ENCODE data around the gene RNF224.

RNF224 gene

DNA sequence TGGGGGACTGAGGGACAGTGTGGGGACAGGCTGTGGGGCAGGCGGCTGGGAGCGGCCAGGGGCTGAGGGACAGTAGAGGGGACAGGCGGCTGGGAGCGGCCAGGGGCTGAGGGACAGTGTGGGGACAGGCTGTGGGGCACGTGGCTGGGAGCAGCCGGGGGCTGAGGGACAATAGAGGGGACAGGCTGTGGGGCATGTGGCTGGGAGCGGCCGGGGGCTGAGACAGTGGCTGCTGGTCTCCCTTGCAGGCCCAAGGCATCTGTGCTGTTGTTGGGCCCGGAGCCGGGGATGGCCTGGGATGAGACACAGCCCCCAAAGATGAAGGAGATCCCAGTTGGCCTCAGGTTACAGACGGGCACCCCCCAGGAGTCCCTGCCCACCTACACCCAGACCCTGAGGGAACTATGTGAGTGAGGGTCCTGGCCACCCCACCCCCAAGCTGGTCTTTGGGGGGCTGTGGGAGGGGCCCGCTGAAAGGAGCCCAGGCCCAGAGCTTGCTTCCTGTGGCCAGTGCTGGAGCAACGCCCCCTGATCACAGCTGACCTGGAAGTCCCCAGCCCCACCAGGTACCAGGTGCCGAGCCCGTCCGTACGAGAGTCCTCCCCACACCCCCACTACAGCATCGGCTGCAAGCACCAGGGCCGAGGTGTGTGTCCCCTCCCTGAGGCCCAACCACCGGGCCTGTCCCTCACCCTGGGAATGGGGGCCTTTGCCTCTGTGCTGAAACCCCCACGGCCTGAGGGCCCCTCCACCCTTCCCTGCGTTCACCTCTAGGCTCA lies 24.4 kb downstream of the RNF224 start:
- Histone ChIP-seq H3K4ac (ENCODE audit: low read depth in 1 of 2, low read length in 2 of 2) (no peak overlapping the region), H2BK5ac (ENCODE audit: low read depth, low read length, poor library complexity, severe bottlenecking) (no peak overlapping the region), H2AK5ac (ENCODE audit: low read length, severe bottlenecking) (no peak overlapping the region), H3K23ac (ENCODE audit: low read length in 2 of 2) (no peak overlapping the region), H2BK15ac (ENCODE audit: low read depth, poor library complexity, severe bottlenecking) (peak overlapping the region; percentile 33), H3K18ac (ENCODE audit: low read depth in 1 of 2, low read length in 2 of 2) (no peak overlapping the region), H2BK120ac (ENCODE audit: low read depth, low read length) (no peak overlapping the region), H2BK12ac (ENCODE audit: low read length in 2 of 2) (peak overlapping the region in 1 of 2 experiments; percentile 11), H3K4me2 (ENCODE audit: low read length, poor library complexity, severe bottlenecking) (no peak overlapping the region), H3K79me1 (replicated peaks; ENCODE audit: low read length, poor library complexity, severe bottlenecking) (peaks cover 5% of the 10 kb centered on the region), H4K91ac (ENCODE audit: low read length) (no peak overlapping the region), H3K27ac (ENCODE audit: low read length, poor library complexity, severe bottlenecking) (no peak overlapping the region), H3K27me3 (ENCODE audit: control insufficient read depth in 1 of 2, insufficient read depth in 1 of 2, low read length in 2 of 2) (peaks cover 0 to 5% of the 10 kb centered on the region in 2 experiments), H3K4me1 (ENCODE audit: control insufficient read depth, insufficient read depth, low read depth, low read length) (peaks cover 36% of the 10 kb centered on the region), H3K36me3 (ENCODE audit: control insufficient read depth in 1 of 2, insufficient read depth in 2 of 2, low read depth in 1 of 2, low read length in 2 of 2) (peaks cover 0 to 11% of the 10 kb centered on the region in 2 experiments), H3K14ac (ENCODE audit: low read length in 2 of 2) (no peak overlapping the region), H3K9ac (ENCODE audit: low read length) (no peak overlapping the region), H3K9me3 (ENCODE audit: control insufficient read depth, low read length) (no peaks in the 10 kb centered on the region), H3K4me3 (ENCODE audit: insufficient read depth in 1 of 2, low read depth in 1 of 2, low read length in 2 of 2) (peak overlapping the region in 1 of 2 experiments; percentile 7), H4K8ac (ENCODE audit: low read length) (no peak overlapping the region), H2AFZ (ENCODE audit: low read depth, low read length) (no peak overlapping the region)
- DNase-seq: no peak
- WGBS: 93% methylated on average over 16 of the region's 22 CpGs

DNA sequence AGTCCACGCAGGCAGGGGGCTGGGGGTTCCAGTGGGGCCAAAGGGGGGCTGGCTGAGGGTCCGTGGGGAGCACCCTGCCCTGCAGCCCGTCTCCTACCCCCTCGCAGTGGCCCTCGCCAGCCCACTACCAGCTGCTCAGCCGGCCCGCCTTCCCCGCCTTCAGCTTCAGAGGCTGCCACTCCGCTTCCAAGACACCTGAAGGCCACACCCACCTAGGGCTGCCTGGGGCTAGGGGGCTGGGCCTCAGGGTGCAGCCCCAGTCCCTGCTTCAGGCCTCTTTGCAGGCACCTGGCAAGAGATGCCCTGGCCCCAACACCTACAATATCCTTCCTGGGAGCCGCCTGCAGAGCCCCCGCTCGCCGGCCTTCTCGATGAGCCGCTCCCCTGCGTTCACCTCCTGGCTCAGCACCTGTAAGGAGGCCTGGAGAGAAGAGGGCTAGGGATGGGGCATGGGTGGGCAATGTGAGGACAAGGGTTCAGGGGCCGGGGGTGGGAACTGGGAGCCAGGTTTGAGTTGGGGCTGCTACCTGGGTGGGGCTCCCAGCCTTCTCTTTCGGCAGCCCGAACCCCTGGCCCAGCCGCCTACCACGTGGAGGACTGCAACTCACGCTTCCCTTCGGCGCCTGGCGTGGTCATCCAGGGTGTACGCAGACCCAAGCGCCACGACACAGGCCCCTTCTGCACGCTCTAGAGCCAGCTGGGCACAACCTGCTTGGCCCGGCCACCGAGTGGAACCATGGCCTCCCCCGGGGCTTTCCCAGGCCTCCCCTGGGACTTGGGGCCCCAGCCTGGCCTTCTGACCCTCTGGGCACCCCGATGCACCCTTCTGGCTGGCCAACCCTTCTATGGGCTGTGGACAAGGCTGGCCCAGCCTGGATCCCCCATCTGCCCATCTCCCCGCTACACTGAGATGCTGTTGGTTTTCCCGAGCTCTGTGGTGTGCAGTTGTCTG lies 25.5 kb downstream of the RNF224 start:
- no peak overlapping the region for H2BK15ac ChIP-seq (ENCODE audit: low read depth, poor library complexity, severe bottlenecking)
- H3K4ac ChIP-seq (ENCODE audit: low read depth in 1 of 2, low read length in 2 of 2): no peak overlapping the region
- no peak overlapping the region for H3K23ac ChIP-seq (ENCODE audit: low read length in 2 of 2)
- H2AK5ac ChIP-seq (ENCODE audit: low read length, severe bottlenecking): no peak overlapping the region
- no peaks in the 10 kb centered on the region for H3K9me3 ChIP-seq (ENCODE audit: control insufficient read depth, low read length)
- no peak overlapping the region for H2BK120ac ChIP-seq (ENCODE audit: low read depth, low read length)
- no peak overlapping the region for H4K8ac ChIP-seq (ENCODE audit: low read length)
- no peak for DNase-seq
- no peak overlapping the region for H3K27ac ChIP-seq (ENCODE audit: low read length, poor library complexity, severe bottlenecking)
- no peak overlapping the region for H2AFZ ChIP-seq (ENCODE audit: low read depth, low read length)
- H3K4me1 ChIP-seq (ENCODE audit: control insufficient read depth, insufficient read depth, low read depth, low read length): peaks cover 34% of the 10 kb centered on the region
- H2BK12ac ChIP-seq (ENCODE audit: low read length in 2 of 2): no peak overlapping the region
- no peak overlapping the region for H3K18ac ChIP-seq (ENCODE audit: low read depth in 1 of 2, low read length in 2 of 2)
- no peak overlapping the region for H3K4me3 ChIP-seq (ENCODE audit: insufficient read depth in 1 of 2, low read depth in 1 of 2, low read length in 2 of 2)
- H3K36me3 ChIP-seq (ENCODE audit: control insufficient read depth in 1 of 2, insufficient read depth in 2 of 2, low read depth in 1 of 2, low read length in 2 of 2): peaks cover 0 to 16% of the 10 kb centered on the region in 2 experiments
- 90% methylated on average over 33 of the region's 35 CpGs for WGBS
- no peak overlapping the region for H3K4me2 ChIP-seq (ENCODE audit: low read length, poor library complexity, severe bottlenecking)
- no peak overlapping the region for H3K14ac ChIP-seq (ENCODE audit: low read length in 2 of 2)
- H3K9ac ChIP-seq (ENCODE audit: low read length): no peak overlapping the region
- no peak overlapping the region for H4K91ac ChIP-seq (ENCODE audit: low read length)
- no peak overlapping the region for H2BK5ac ChIP-seq (ENCODE audit: low read depth, low read length, poor library complexity, severe bottlenecking)
- H3K27me3 ChIP-seq (ENCODE audit: control insufficient read depth in 1 of 2, insufficient read depth in 1 of 2, low read length in 2 of 2): peaks cover 0 to 5% of the 10 kb centered on the region in 2 experiments
- H3K79me1 ChIP-seq (replicated peaks; ENCODE audit: low read length, poor library complexity, severe bottlenecking): peaks cover 9% of the 10 kb centered on the region

DNA sequence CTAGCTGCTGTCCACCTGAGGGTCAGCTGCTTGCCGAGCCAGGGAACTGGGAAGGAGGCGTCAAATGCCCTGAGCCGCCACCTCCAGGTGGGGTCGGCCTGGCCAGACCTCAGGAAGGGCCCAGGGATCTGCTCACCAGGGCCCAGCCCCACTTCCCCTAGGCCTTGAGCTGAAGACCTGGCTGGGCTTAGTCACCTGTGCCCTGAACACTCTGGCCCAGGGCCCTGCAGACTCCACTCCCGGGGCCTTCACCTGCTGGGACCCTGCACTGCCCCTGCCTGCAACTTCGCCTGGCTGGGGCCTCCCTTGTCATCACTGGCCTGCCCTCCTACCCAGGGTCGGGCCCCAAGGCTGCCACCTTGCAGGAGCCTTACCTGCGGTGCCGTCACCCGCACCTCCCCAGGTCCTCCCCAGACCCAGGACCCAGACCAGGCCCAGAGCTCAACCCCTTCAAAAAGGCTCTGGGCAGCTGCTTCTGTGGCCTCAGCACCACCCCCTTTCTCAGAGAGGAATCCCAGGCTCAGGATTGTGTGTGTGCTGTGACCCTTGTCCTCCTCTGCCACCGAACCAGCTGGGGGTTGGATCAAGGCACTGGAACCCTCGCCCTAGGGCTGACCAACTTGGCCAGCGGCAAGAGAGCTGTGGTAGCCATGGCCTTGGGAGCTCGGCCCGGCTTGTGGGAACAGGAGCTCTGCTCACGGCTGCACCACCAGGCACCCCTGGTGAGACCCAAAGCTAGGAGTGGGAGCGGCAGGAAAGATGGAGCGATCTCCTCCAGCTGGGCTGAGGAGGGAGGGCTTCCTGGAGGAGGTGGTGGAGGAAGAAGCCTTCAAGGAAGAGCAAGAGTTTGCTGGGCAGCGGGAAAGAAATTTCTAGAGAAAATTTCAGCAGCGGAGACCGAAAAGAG lies 26.7 kb downstream of the RNF224 start:
- H3K27me3 ChIP-seq (ENCODE audit: control insufficient read depth in 1 of 2, insufficient read depth in 1 of 2, low read length in 2 of 2): peaks cover 0 to 5% of the 10 kb centered on the region in 2 experiments
- H2AK5ac ChIP-seq (ENCODE audit: low read length, severe bottlenecking): no peak overlapping the region
- H2AFZ ChIP-seq (ENCODE audit: low read depth, low read length): no peak overlapping the region
- peak overlapping the region; percentile 54 to 93 for H3K4ac ChIP-seq (ENCODE audit: low read depth in 1 of 2, low read length in 2 of 2)
- H3K4me1 ChIP-seq (ENCODE audit: control insufficient read depth, insufficient read depth, low read depth, low read length): peaks cover 36% of the 10 kb centered on the region
- no peak overlapping the region for H2BK5ac ChIP-seq (ENCODE audit: low read depth, low read length, poor library complexity, severe bottlenecking)
- H3K18ac ChIP-seq (ENCODE audit: low read depth in 1 of 2, low read length in 2 of 2): peak overlapping the region; percentile 84 to 86
- no peak overlapping the region for H2BK15ac ChIP-seq (ENCODE audit: low read depth, poor library complexity, severe bottlenecking)
- peak overlapping the region; percentile 92 for H3K4me2 ChIP-seq (ENCODE audit: low read length, poor library complexity, severe bottlenecking)
- 69% methylated on average over 21 of the region's 21 CpGs for WGBS
- H3K14ac ChIP-seq (ENCODE audit: low read length in 2 of 2): no peak overlapping the region
- no peaks in the 10 kb centered on the region for H3K9me3 ChIP-seq (ENCODE audit: control insufficient read depth, low read length)
- H3K9ac ChIP-seq (ENCODE audit: low read length): peak overlapping the region; percentile 88
- no peak overlapping the region for H2BK12ac ChIP-seq (ENCODE audit: low read length in 2 of 2)
- no peak overlapping the region for H4K91ac ChIP-seq (ENCODE audit: low read length)
- H2BK120ac ChIP-seq (ENCODE audit: low read depth, low read length): peak overlapping the region; percentile 56
- peak overlapping the region; percentile 35 for H4K8ac ChIP-seq (ENCODE audit: low read length)
- peaks cover 8 to 26% of the 10 kb centered on the region in 2 experiments for H3K36me3 ChIP-seq (ENCODE audit: control insufficient read depth in 1 of 2, insufficient read depth in 2 of 2, low read depth in 1 of 2, low read length in 2 of 2)
- peaks cover 11% of the 10 kb centered on the region for H3K79me1 ChIP-seq (replicated peaks; ENCODE audit: low read length, poor library complexity, severe bottlenecking)
- H3K4me3 ChIP-seq (ENCODE audit: insufficient read depth in 1 of 2, low read depth in 1 of 2, low read length in 2 of 2): peak overlapping the region; percentile 88 to 93
- H3K23ac ChIP-seq (ENCODE audit: low read length in 2 of 2): peak overlapping the region in 1 of 2 experiments; percentile 75
- DNase-seq: peak; percentile 23
- H3K27ac ChIP-seq (ENCODE audit: low read length, poor library complexity, severe bottlenecking): no peak overlapping the region
